HepG2 (cell line): ENCODE data around the gene GNAS-AS1. TPM values are rescaled to one million over a fixed set of nuclear protein-coding genes. Genes with fewer than 3 reads are reported as not detected.

ENCODE experiments used
- ONECUT2 ChIP-seq: sonication (generic); formaldehyde crosslinking; IDR thresholded peaks from 2 replicates; pipeline ENCODE4 v1.4.0; 2020; ENCODE audit warnings: missing genetic modification reagents
- SP5 ChIP-seq: IDR thresholded peaks from 2 replicates; pipeline ENCODE4 v1.6.1; 2016; ENCODE audit warnings: low read depth, borderline replicate concordance
- SYNCRIP ChIP-seq: fragments of 200-400 bp; formaldehyde crosslinking; IDR thresholded peaks from 2 replicates; pipeline ENCODE4 v1.6.1; 2018; ENCODE audit warnings: mild to moderate bottlenecking, low read depth, low read length; ENCODE audit not compliant: insufficient read depth
- ZNF331 ChIP-seq: sonication (generic); formaldehyde crosslinking; IDR thresholded peaks from 2 replicates; pipeline ENCODE4 v1.4.0; 2020; ENCODE audit warnings: missing genetic modification reagents
- ZSCAN22 ChIP-seq: sonication (generic); formaldehyde crosslinking; IDR thresholded peaks from 2 replicates; pipeline ENCODE4 v1.4.0; 2020; ENCODE audit warnings: mild to moderate bottlenecking, missing genetic modification reagents
- polyA plus RNA-seq, 8 experiments: library from polyadenylated mRNA; depleted of rRNA in 3 of 8; stranded (reverse) in 7 of 8; unstranded in 1 of 8; fragments of >200 nt; fragmentation: Illumina TruSeq in 4 of 8; extraction: Trizol in 4 of 8; gene quantifications; 2 replicates each; pipeline versions ENCODE4 v1.2.1 to v1.2.3, GENCODE V29; 2011 to 2016; ENCODE audit warnings: low read depth in 4 of 8, missing spikeins in 1 of 8, mixed read lengths in 1 of 8; ENCODE audit not compliant: insufficient read depth in 1 of 8
- total RNA-seq, 5 experiments: library from RNA; depleted of rRNA; stranded (reverse); fragments of >200 nt; fragmentation: Illumina TruSeq; extraction: Trizol; gene quantifications; 2 replicates each; pipeline ENCODE4 v1.2.3, GENCODE V29; 2016; ENCODE audit warnings: low read depth in 1 of 5
- TF ChIP-seq, protein P1 (sequence below): sonication (generic); formaldehyde crosslinking; IDR thresholded peaks from 2 replicates; pipeline ENCODE4 v1.4.0; 2020; ENCODE audit warnings: missing genetic modification reagents
- TF ChIP-seq, protein P2 (sequence below): sonication (generic); formaldehyde crosslinking; IDR thresholded peaks from 2 replicates; pipeline ENCODE4 v1.5.0; 2020; ENCODE audit warnings: missing genetic modification reagents
- TF ChIP-seq, protein P3 (sequence below): IDR thresholded peaks from 2 replicates; pipeline ENCODE4 v1.6.1; 2016; ENCODE audit warnings: low read depth, missing genetic modification reagents, missing compliant biosample characterization
- TF ChIP-seq, protein P4 (sequence below): IDR thresholded peaks from 2 replicates; pipeline ENCODE4 v1.6.1; 2012; ENCODE audit warnings: low read depth, low read length, improper control_type of control experiment
- TF ChIP-seq, protein P5 (sequence below): sonication (generic); formaldehyde crosslinking; IDR thresholded peaks from 2 replicates; pipeline ENCODE4 v1.8.1; 2023; ENCODE audit warnings: mild to moderate bottlenecking, moderate library complexity, missing genetic modification reagents
- TF ChIP-seq, protein P6 (sequence below): sonication (generic); formaldehyde crosslinking; IDR thresholded peaks from 2 replicates; pipeline ENCODE4 v1.8.1; 2022; ENCODE audit warnings: mild to moderate bottlenecking, missing genetic modification reagents

Gene GNAS-AS1
- total and polyA plus RNA-seq, 2 of the 13 experiments (the other 11 are each of a cell fraction or from before 2014, with no cell fraction given): not detected

DNA sequence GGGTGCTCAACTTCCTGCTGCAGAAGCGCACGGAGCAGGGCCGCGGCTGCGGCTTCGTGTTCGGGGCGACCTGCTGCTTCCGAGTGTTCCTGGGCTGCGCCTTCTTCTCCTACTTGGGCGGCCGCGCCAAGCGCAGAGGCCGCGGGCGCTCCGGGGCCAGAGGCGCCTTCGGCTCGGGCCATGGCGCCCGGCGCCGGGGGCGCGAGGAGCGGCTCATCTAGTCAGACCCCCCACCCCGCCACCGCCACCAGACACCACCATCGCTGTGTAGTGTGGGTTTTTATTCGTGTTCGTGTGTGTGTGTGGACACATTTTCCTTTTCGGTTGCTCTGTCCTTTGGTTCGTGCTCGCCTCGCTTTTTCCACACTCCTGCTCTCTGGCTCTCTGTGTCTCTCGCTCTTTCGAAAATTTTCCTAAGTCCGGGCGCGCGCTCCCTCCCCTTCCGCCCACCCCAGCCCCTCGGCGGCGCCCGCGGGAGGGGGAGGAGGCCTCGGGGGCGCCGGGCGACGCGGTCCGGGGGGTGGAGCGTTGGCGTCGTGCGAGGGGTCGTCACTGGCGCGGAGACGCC lies 39.9 kb upstream of the GNAS-AS1 start (continued):
- TF ChIP-seq, protein P1, sequence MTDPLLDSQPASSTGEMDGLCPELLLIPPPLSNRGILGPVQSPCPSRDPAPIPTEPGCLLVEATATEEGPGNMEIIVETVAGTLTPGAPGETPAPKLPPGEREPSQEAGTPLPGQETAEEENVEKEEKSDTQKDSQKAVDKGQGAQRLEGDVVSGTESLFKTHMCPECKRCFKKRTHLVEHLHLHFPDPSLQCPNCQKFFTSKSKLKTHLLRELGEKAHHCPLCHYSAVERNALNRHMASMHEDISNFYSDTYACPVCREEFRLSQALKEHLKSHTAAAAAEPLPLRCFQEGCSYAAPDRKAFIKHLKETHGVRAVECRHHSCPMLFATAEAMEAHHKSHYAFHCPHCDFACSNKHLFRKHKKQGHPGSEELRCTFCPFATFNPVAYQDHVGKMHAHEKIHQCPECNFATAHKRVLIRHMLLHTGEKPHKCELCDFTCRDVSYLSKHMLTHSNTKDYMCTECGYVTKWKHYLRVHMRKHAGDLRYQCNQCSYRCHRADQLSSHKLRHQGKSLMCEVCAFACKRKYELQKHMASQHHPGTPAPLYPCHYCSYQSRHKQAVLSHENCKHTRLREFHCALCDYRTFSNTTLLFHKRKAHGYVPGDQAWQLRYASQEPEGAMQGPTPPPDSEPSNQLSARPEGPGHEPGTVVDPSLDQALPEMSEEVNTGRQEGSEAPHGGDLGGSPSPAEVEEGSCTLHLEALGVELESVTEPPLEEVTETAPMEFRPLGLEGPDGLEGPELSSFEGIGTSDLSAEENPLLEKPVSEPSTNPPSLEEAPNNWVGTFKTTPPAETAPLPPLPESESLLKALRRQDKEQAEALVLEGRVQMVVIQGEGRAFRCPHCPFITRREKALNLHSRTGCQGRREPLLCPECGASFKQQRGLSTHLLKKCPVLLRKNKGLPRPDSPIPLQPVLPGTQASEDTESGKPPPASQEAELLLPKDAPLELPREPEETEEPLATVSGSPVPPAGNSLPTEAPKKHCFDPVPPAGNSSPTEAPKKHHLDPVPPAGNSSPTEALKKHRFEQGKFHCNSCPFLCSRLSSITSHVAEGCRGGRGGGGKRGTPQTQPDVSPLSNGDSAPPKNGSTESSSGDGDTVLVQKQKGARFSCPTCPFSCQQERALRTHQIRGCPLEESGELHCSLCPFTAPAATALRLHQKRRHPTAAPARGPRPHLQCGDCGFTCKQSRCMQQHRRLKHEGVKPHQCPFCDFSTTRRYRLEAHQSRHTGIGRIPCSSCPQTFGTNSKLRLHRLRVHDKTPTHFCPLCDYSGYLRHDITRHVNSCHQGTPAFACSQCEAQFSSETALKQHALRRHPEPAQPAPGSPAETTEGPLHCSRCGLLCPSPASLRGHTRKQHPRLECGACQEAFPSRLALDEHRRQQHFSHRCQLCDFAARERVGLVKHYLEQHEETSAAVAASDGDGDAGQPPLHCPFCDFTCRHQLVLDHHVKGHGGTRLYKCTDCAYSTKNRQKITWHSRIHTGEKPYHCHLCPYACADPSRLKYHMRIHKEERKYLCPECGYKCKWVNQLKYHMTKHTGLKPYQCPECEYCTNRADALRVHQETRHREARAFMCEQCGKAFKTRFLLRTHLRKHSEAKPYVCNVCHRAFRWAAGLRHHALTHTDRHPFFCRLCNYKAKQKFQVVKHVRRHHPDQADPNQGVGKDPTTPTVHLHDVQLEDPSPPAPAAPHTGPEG (CRISPR knock-in tag): peak; percentile 50; the same call in 1 of the 2 replicates
- TF ChIP-seq, protein P2, sequence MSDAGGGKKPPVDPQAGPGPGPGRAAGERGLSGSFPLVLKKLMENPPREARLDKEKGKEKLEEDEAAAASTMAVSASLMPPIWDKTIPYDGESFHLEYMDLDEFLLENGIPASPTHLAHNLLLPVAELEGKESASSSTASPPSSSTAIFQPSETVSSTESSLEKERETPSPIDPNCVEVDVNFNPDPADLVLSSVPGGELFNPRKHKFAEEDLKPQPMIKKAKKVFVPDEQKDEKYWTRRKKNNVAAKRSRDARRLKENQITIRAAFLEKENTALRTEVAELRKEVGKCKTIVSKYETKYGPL (CRISPR knock-in tag): no peak
- TF ChIP-seq SP5 (CRISPR knock-in tag) (peak; percentile 74), ZNF331 (CRISPR knock-in tag) (peak; percentile 54; the same call in 1 of the 2 replicates), ZSCAN22 (no peak), ONECUT2 (CRISPR knock-in tag) (no peak), SYNCRIP (no peak)
- TF ChIP-seq, protein P3, sequence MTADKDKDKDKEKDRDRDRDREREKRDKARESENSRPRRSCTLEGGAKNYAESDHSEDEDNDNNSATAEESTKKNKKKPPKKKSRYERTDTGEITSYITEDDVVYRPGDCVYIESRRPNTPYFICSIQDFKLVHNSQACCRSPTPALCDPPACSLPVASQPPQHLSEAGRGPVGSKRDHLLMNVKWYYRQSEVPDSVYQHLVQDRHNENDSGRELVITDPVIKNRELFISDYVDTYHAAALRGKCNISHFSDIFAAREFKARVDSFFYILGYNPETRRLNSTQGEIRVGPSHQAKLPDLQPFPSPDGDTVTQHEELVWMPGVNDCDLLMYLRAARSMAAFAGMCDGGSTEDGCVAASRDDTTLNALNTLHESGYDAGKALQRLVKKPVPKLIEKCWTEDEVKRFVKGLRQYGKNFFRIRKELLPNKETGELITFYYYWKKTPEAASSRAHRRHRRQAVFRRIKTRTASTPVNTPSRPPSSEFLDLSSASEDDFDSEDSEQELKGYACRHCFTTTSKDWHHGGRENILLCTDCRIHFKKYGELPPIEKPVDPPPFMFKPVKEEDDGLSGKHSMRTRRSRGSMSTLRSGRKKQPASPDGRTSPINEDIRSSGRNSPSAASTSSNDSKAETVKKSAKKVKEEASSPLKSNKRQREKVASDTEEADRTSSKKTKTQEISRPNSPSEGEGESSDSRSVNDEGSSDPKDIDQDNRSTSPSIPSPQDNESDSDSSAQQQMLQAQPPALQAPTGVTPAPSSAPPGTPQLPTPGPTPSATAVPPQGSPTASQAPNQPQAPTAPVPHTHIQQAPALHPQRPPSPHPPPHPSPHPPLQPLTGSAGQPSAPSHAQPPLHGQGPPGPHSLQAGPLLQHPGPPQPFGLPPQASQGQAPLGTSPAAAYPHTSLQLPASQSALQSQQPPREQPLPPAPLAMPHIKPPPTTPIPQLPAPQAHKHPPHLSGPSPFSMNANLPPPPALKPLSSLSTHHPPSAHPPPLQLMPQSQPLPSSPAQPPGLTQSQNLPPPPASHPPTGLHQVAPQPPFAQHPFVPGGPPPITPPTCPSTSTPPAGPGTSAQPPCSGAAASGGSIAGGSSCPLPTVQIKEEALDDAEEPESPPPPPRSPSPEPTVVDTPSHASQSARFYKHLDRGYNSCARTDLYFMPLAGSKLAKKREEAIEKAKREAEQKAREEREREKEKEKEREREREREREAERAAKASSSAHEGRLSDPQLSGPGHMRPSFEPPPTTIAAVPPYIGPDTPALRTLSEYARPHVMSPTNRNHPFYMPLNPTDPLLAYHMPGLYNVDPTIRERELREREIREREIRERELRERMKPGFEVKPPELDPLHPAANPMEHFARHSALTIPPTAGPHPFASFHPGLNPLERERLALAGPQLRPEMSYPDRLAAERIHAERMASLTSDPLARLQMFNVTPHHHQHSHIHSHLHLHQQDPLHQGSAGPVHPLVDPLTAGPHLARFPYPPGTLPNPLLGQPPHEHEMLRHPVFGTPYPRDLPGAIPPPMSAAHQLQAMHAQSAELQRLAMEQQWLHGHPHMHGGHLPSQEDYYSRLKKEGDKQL: no peak
- TF ChIP-seq, protein P4, sequence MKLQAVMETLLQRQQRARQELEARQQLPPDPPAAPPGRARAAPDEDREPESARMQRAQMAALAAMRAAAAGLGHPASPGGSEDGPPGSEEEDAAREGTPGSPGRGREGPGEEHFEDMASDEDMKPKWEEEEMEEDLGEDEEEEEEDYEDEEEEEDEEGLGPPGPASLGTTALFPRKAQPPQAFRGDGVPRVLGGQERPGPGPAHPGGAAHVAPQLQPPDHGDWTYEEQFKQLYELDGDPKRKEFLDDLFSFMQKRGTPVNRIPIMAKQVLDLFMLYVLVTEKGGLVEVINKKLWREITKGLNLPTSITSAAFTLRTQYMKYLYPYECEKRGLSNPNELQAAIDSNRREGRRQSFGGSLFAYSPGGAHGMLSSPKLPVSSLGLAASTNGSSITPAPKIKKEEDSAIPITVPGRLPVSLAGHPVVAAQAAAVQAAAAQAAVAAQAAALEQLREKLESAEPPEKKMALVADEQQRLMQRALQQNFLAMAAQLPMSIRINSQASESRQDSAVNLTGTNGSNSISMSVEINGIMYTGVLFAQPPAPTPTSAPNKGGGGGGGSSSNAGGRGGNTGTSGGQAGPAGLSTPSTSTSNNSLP: no peak
- TF ChIP-seq, protein P5, sequence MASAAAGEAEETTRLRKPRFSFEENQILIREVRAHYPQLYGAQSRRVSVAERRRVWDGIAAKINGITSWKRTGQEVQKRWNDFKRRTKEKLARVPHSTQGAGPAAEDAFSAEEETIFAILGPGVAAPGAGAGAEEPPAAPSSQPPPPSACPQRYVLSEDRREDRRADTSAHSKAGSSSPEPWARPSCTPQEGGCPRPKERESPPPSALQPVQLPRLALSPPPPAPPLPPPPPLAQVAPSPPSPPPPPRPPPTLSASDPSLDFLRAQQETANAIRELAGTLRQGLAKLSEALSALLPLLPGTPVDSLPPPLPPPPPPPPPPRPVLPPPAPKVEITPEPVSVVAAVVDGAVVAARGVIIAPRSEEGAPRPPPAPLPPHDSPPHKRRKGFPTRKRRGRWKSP (CRISPR knock-in tag): no peak
- TF ChIP-seq, protein P6, sequence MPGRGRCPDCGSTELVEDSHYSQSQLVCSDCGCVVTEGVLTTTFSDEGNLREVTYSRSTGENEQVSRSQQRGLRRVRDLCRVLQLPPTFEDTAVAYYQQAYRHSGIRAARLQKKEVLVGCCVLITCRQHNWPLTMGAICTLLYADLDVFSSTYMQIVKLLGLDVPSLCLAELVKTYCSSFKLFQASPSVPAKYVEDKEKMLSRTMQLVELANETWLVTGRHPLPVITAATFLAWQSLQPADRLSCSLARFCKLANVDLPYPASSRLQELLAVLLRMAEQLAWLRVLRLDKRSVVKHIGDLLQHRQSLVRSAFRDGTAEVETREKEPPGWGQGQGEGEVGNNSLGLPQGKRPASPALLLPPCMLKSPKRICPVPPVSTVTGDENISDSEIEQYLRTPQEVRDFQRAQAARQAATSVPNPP (CRISPR knock-in tag): 0 out of 2 replicates have a peak, but pooled peaks have one; percentile 37
